ENCODE data around the gene GTF2A1. TPM values are rescaled to one million over a fixed set of nuclear protein-coding genes. Genes with fewer than 3 reads are reported as not detected.
"Not testable (repeated sequence)": the region's sequence is repeated elsewhere in the genome, so short reads cannot be mapped to it uniquely, and the experiment has no call there.

The GTF2A1 gene
- total and polyA plus RNA-seq, 4 donors, result 2.9 to 22.1 (median 9.7) TPM

DNA sequence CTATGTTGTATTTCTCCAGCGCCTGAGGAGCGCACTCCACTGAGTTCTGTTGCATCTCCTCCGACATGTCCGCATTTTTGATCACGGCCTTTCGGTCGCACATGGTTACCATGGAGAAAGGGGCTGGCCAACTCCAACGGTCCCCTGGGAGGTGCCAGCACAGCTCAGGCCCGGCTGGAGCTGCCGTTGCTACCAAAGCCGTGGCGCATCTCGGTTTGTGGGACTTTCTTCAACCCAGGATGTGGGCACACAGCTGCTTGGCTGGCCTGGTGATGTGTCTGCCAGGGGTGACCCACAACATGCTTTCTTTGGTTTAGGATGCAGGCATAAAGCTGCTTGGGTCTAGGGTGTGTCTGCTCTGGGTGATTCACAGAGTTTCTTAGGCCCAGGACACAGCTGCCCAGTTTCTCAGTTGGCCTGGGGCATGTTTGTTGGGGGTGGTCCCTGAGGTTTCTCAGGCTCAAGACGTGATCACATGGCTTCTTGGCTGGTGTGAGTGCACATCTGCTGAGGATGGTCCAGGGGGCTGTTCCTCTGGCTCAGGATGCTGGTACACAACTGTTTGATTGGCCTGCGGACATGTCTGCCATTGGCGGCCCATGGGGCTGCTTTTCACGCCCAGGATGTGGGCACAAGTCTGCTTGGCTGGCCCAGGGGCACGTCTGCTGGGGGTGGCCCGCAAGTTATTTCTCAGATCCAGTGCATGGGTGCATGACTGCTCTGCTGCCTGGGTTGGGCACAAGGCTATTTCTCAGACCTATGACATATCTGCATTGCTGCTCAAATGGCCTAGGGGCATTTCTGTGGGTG is 25.9 kb upstream of the GTF2A1 start:
- TF ChIP-seq FOXA1 (IDR thresholded peaks at IDR 0.05) (no peak), HNF4G (IDR thresholded peaks at IDR 0.05) (no peak), FOXA2 (IDR thresholded peaks at IDR 0.05) (no peak), REST (IDR thresholded peaks at IDR 0.05) (no peak), SP1 (IDR thresholded peaks at IDR 0.05) (no peak), RXRA (IDR thresholded peaks at IDR 0.05) (no peak), NR2F2 (IDR thresholded peaks at IDR 0.05) (no peak), EGR1 (IDR thresholded peaks at IDR 0.05; ENCODE audit: low read depth in 2 of 2) (no peak), GABPA (IDR thresholded peaks at IDR 0.05 in 1 of 2, conservative IDR thresholded peaks at IDR 0.05 in 1 of 2) (no peak)
- TF ChIP-seq, protein P1, sequence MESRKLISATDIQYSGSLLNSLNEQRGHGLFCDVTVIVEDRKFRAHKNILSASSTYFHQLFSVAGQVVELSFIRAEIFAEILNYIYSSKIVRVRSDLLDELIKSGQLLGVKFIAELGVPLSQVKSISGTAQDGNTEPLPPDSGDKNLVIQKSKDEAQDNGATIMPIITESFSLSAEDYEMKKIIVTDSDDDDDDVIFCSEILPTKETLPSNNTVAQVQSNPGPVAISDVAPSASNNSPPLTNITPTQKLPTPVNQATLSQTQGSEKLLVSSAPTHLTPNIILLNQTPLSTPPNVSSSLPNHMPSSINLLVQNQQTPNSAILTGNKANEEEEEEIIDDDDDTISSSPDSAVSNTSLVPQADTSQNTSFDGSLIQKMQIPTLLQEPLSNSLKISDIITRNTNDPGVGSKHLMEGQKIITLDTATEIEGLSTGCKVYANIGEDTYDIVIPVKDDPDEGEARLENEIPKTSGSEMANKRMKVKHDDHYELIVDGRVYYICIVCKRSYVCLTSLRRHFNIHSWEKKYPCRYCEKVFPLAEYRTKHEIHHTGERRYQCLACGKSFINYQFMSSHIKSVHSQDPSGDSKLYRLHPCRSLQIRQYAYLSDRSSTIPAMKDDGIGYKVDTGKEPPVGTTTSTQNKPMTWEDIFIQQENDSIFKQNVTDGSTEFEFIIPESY (IDR thresholded peaks at IDR 0.05), result no peak
- TF ChIP-seq, protein P2, sequence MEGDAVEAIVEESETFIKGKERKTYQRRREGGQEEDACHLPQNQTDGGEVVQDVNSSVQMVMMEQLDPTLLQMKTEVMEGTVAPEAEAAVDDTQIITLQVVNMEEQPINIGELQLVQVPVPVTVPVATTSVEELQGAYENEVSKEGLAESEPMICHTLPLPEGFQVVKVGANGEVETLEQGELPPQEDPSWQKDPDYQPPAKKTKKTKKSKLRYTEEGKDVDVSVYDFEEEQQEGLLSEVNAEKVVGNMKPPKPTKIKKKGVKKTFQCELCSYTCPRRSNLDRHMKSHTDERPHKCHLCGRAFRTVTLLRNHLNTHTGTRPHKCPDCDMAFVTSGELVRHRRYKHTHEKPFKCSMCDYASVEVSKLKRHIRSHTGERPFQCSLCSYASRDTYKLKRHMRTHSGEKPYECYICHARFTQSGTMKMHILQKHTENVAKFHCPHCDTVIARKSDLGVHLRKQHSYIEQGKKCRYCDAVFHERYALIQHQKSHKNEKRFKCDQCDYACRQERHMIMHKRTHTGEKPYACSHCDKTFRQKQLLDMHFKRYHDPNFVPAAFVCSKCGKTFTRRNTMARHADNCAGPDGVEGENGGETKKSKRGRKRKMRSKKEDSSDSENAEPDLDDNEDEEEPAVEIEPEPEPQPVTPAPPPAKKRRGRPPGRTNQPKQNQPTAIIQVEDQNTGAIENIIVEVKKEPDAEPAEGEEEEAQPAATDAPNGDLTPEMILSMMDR (IDR thresholded peaks at IDR 0.05; ENCODE audit: low read depth, low read length, missing input control), result no peak
- DNase-seq (ENCODE audit: low spot score), result no peak
- H3K4me3 ChIP-seq (ENCODE audit: low read depth in 1 of 3, low read length in 3 of 3), result no peak overlapping the region
- no peaks in the 10 kb centered on the region for H3K27me3 ChIP-seq (ENCODE audit: control insufficient read depth in 4 of 4, insufficient read depth in 4 of 4, low read length in 3 of 4)
- H3K9me3 ChIP-seq (ENCODE audit: control insufficient read depth in 4 of 4, low read length in 3 of 4), result no peaks in the 10 kb centered on the region
- no peak overlapping the region for H3K9ac ChIP-seq (ENCODE audit: low read depth in 1 of 2, low read length in 2 of 2)
- H3K4me1 ChIP-seq (ENCODE audit: control insufficient read depth in 4 of 4, insufficient read depth in 4 of 4, low read length in 3 of 4), result no peaks in the 10 kb centered on the region
- no peak overlapping the region for H3K27ac ChIP-seq (ENCODE audit: low read depth in 1 of 2, low read length in 2 of 2)
- WGBS, result 92% methylated on average over 19 of the region's 19 CpGs
- H3K36me3 ChIP-seq (ENCODE audit: control insufficient read depth in 4 of 4, insufficient read depth in 3 of 4, low read depth in 1 of 4, low read length in 3 of 4), result no peaks in the 10 kb centered on the region

GRCh38 chr14:81245771-81246170 is 25.0 kb upstream of the GTF2A1 start:
- Histone ChIP-seq H3K9me3 (ENCODE audit: control insufficient read depth in 4 of 4, low read length in 3 of 4) (no peaks in the 10 kb centered on the region), H3K9ac (ENCODE audit: low read depth in 1 of 2, low read length in 2 of 2) (no peak overlapping the region), H3K27ac (ENCODE audit: low read depth in 1 of 2, low read length in 2 of 2) (no peak overlapping the region), H3K4me3 (ENCODE audit: low read depth in 1 of 3, low read length in 3 of 3) (no peak overlapping the region), H3K36me3 (ENCODE audit: control insufficient read depth in 4 of 4, insufficient read depth in 3 of 4, low read depth in 1 of 4, low read length in 3 of 4) (no peaks in the 10 kb centered on the region), H3K4me1 (ENCODE audit: control insufficient read depth in 4 of 4, insufficient read depth in 4 of 4, low read length in 3 of 4) (no peaks in the 10 kb centered on the region), H3K27me3 (ENCODE audit: control insufficient read depth in 4 of 4, insufficient read depth in 4 of 4, low read length in 3 of 4) (no peaks in the 10 kb centered on the region)
- 58% methylated on average over 1 of the region's 1 CpG for WGBS
- no peak for DNase-seq (ENCODE audit: low spot score)
- TF ChIP-seq JUND (IDR thresholded peaks at IDR 0.05) (no peak), TAF1 (conservative IDR thresholded peaks at IDR 0.05) (no peak)

DNA sequence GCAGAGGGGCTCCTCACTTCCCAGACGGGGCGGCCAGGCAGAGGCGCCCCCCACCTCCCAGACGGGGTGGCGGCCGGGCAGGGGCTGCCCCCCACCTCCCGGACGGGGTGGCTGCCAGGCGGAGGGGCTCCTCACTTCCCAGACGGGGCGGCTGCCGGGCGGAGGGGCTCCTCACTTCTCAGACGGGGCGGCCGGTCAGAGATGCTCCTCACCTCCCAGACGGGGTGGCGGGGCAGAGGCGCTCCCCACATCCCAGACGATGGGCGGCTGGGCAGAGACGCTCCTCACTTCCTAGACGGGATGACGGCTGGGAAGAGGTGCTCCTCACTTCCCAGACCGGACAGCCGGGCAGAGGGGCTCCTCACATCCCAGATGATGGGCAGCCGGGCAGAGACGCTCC is 23.7 kb upstream of the GTF2A1 start:
- not testable (repeated sequence) for H3K36me3 ChIP-seq (ENCODE audit: control insufficient read depth in 4 of 4, insufficient read depth in 3 of 4, low read depth in 1 of 4, low read length in 3 of 4); H3K27me3 ChIP-seq (ENCODE audit: control insufficient read depth in 4 of 4, insufficient read depth in 4 of 4, low read length in 3 of 4); H3K9ac ChIP-seq (ENCODE audit: low read depth in 1 of 2, low read length in 2 of 2); H3K4me3 ChIP-seq (ENCODE audit: low read depth in 1 of 3, low read length in 3 of 3); H3K9me3 ChIP-seq (ENCODE audit: control insufficient read depth in 4 of 4, low read length in 3 of 4); H3K27ac ChIP-seq (ENCODE audit: low read depth in 1 of 2, low read length in 2 of 2); H3K4me1 ChIP-seq (ENCODE audit: control insufficient read depth in 4 of 4, insufficient read depth in 4 of 4, low read length in 3 of 4); DNase-seq (ENCODE audit: low spot score)
- 97% methylated on average over 28 of the region's 28 CpGs for WGBS
